Measurements from ENCODE around the gene RXRA.

Gene RXRA

DNA sequence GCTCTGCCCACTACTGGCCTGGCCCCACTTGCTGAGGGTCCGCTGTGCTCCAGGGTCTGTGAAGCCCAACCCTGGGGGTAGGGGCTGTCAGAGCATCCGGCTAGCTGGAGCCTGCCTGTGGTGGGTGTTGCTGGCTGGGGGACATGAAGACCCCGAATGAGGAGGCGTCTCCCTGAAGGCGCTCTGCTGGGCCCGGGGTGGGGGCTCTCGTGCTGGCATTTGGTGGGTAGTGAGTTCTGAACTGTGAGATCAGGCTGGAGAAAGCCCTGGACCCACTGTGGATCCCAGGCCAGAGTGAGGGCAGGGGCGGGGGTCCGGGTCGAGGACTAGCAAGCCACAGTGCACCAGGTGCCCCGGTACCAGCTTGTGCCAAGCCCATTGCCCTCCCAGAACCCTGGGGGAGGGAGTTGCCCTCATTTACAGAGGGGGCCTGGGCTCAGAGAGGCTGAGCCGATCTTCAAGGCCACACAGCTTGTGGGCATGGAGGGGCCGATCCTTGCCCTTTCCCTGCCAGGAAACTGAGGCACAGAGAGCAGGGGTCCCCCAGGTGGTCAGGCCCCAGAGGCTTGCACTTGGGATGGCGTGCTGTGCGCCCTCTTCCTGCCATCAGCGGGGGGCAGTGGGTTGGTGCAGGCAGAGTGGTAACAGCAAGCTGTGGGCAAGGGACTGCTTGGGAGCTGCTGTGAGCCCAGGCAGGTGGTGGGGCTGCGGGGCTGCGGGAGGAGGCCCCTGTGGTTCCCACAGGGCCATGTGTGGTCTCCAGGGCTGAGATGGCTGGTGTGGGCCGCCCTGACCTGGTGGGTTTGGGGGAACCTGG lies 15.9 kb downstream of the RXRA start:
- DNase-seq (ENCODE audit: extremely low read depth, low read depth) = no peak
- TF ChIP-seq, protein P1, sequence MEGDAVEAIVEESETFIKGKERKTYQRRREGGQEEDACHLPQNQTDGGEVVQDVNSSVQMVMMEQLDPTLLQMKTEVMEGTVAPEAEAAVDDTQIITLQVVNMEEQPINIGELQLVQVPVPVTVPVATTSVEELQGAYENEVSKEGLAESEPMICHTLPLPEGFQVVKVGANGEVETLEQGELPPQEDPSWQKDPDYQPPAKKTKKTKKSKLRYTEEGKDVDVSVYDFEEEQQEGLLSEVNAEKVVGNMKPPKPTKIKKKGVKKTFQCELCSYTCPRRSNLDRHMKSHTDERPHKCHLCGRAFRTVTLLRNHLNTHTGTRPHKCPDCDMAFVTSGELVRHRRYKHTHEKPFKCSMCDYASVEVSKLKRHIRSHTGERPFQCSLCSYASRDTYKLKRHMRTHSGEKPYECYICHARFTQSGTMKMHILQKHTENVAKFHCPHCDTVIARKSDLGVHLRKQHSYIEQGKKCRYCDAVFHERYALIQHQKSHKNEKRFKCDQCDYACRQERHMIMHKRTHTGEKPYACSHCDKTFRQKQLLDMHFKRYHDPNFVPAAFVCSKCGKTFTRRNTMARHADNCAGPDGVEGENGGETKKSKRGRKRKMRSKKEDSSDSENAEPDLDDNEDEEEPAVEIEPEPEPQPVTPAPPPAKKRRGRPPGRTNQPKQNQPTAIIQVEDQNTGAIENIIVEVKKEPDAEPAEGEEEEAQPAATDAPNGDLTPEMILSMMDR (IDR thresholded peaks at IDR 0.05; ENCODE audit: low read depth, low read length) = no peak

DNA sequence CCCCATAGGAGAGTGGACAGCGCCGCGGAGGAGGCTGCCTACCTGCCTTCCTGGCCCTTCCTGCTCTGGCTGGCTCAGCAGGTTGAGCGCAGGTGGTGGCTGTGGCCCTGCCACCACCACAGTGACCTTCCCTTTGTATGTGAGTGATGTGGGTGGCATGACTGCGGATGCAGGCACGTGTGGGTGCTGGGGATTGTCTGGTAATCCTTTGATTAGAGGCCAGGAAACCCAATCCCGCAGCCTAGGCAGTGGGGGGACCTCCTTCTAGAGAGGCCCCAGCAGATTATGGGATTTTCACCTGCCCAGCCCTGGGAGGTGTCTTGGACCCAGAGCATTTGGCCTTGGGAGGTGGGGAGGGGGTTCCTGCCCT lies 16.5 kb downstream of the RXRA start:
- DNase-seq (ENCODE audit: extremely low read depth, low read depth) = no peak
- TF ChIP-seq, protein P1 (IDR thresholded peaks at IDR 0.05; ENCODE audit: low read depth, low read length) = no peak

- TF ChIP-seq, protein P1 (IDR thresholded peaks at IDR 0.05; ENCODE audit: low read depth, low read length) = no peak
- DNase-seq (ENCODE audit: extremely low read depth, low read depth) = no peak
Measured at GRCh38 chr9:134343637-134344036, 17.4 kb downstream of the RXRA start.

- DNase-seq (ENCODE audit: extremely low read depth, low read depth) = no peak
- TF ChIP-seq, protein P1 (IDR thresholded peaks at IDR 0.05; ENCODE audit: low read depth, low read length) = peak; percentile 9; the same call in 1 of the 2 replicates
Measured at GRCh38 chr9:134344068-134344799, 18.0 kb downstream of the RXRA start.

GRCh38 chr9:134344800-134345310 lies 18.6 kb downstream of the RXRA start:
- TF ChIP-seq, protein P1 (IDR thresholded peaks at IDR 0.05; ENCODE audit: low read depth, low read length) = no peak
- DNase-seq (ENCODE audit: extremely low read depth, low read depth) = no peak

DNA sequence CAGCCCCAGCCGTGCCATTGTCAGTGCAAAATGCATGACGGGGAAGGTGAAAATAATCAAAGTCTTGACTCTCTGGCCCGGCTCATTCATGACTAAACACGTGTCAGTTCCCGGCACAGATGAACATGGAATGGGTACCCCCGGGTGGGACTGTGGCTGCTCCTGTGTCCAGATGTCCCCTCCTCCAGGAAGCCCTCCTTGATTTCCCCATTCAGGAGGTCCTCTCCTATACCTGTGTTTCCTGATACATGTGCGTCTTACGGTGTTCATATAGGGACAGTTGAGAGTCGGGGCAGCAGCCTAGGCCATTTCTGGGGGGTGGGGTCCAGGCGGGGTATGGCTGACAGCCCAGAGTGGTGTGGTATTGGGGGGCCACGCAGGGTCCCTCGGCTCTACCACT lies 19.5 kb downstream of the RXRA start:
- TF ChIP-seq, protein P1 (IDR thresholded peaks at IDR 0.05; ENCODE audit: low read depth, low read length) = no peak
- no peak for DNase-seq (ENCODE audit: extremely low read depth, low read depth)

DNA sequence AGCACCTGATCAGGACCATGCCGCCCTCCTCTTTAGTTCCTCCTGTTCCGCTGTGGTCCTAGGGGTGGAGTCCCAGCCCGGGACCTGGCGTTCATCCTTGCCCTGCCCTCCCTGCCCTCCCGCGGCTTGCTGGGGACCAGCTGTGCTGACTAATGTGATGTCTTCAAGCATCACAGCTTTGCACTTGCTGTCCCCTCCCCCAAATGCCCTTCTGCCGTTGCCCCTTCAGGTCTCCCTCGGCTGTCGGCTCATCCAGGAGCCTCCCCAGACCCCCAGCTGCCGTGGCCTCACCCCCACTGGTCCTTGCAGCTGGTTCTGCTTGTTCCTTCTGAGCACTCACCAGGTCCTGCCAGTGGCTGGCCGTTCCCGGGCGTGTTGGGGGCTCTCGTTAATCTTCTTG lies 19.9 kb downstream of the RXRA start:
- no peak for DNase-seq (ENCODE audit: extremely low read depth, low read depth)
- TF ChIP-seq, protein P1 (IDR thresholded peaks at IDR 0.05; ENCODE audit: low read depth, low read length) = no peak

All from AG09319 (cell line).